Activated T-cell treated with anti-CD3 and anti-CD28 coated beads for 48 hours (primary cell): ENCODE data around the gene IFIT5.
A peak's percentile ranks its signal among the peaks of the same experiment; 100 is the strongest.
"Not testable (repeated sequence)": the region's sequence is repeated elsewhere in the genome, so short reads cannot be mapped to it uniquely, and the experiment has no call there.

Experiments used
- DNase-seq: peaks from one replicate; pipeline ENCODE4 v3.0.0-alpha.2; 2020; ENCODE audit warnings: low read depth

Gene IFIT5

GRCh38 chr10:89414146-89414878, at the start of gene IFIT5:
Gene IFIT5, plus strand, starts transcription at chr10:89414568. Its CDS starts 231 bp downstream, at chr10:89414799.
- DNase-seq, result peak; percentile 58

- no peak for DNase-seq
Measured at GRCh38 chr10:89367529-89367928, 46.8 kb upstream of the IFIT5 start.

- no peak for DNase-seq
Measured at GRCh38 chr10:89368129-89368528, 46.2 kb upstream of the IFIT5 start.

- DNase-seq, result no peak
Measured at GRCh38 chr10:89369156-89370105, 44.9 kb upstream of the IFIT5 start.

GRCh38 chr10:89371079-89371478, 43.3 kb upstream of the IFIT5 start:
- no peak for DNase-seq

- DNase-seq, result no peak
Measured at GRCh38 chr10:89371987-89372386, 42.4 kb upstream of the IFIT5 start.

- DNase-seq, result no peak
Measured at GRCh38 chr10:89373916-89374711, 40.3 kb upstream of the IFIT5 start.

- DNase-seq, result no peak
Measured at GRCh38 chr10:89374713-89375141, 39.6 kb upstream of the IFIT5 start.

GRCh38 chr10:89377705-89378637, 36.4 kb upstream of the IFIT5 start, which contains the start of gene IFIT1B:
Gene IFIT1B, plus strand, starts transcription at chr10:89378056. Its CDS starts 80 bp downstream, at chr10:89378136.
- no peak for DNase-seq

GRCh38 chr10:89379103-89379502, 35.3 kb upstream of the IFIT5 start:
- no peak for DNase-seq

- DNase-seq, result no peak
Measured at GRCh38 chr10:89382757-89383156, 31.6 kb upstream of the IFIT5 start.

- DNase-seq, result no peak
Measured at GRCh38 chr10:89384474-89385340, 29.7 kb upstream of the IFIT5 start.

- DNase-seq, result no peak
Measured at GRCh38 chr10:89388806-89389205, 25.6 kb upstream of the IFIT5 start.

- DNase-seq, result no peak
Measured at GRCh38 chr10:89389254-89389653, 25.1 kb upstream of the IFIT5 start.

GRCh38 chr10:89390476-89391225, 23.7 kb upstream of the IFIT5 start:
- DNase-seq, result no peak

- DNase-seq, result not testable (repeated sequence)
Measured at GRCh38 chr10:89391226-89391576, 23.2 kb upstream of the IFIT5 start.

GRCh38 chr10:89391907-89392756, 22.2 kb upstream of the IFIT5 start, which contains the start of gene IFIT1:
Gene IFIT1, plus strand, starts transcription at chr10:89392623. Its CDS starts 90 bp downstream, at chr10:89392713.
- no peak for DNase-seq

- no peak for DNase-seq
Measured at GRCh38 chr10:89392974-89393373, 21.4 kb upstream of the IFIT5 start.
